IMR-90 (cell line): Measurements from ENCODE around the gene THSD1. TPM values are rescaled to one million over a fixed set of nuclear protein-coding genes. Genes with fewer than 3 reads are reported as not detected.

Experiments used
- ATAC-seq: fragments of 200-7000 bp; cut with Tn5 transposase; 2 replicates; pipeline ENCODE4 v1.9.1; 2020; ENCODE audit warnings: low read depth, mild to moderate bottlenecking, moderate library complexity
- BruUV-seq: library from RNA; stranded (reverse); fragments of 400-500 nt; replicated peaks from 2 replicates; lab custom pipeline; 2021; lab: Mats Ljungman, UMichigan
- CTCF ChIA-PET: fragments of 300-600 bp; formaldehyde crosslinking; extraction: SDS; loops from one replicate; lab custom pipeline; 2021; ENCODE audit warnings: antibody characterized with exemption; lab: Yijun Ruan, JAX
- POLR2A ChIA-PET: fragments of 300-600 bp; sonication (Branson Sonifier 250); formaldehyde crosslinking; loops from one replicate; lab custom pipeline; 2022; ENCODE audit warnings: antibody characterized with exemption; ENCODE audit not compliant: unreplicated experiment; lab: Charles Lee
- DNase-seq: peaks from one replicate; pipeline ENCODE4 v3.0.0; 2013
- H2AFZ ChIP-seq: replicated peaks from 2 replicates; pipeline ENCODE3; 2013; ENCODE audit warnings: low read length, mild to moderate bottlenecking; ENCODE audit not compliant: poor library complexity
- H2AK5ac ChIP-seq: 2 replicates; pipeline ENCODE4 v1.6.1; 2013; ENCODE audit warnings: low read depth, low read length, inconsistent platforms
- H2AK9ac ChIP-seq: replicated peaks from 2 replicates; pipeline ENCODE3; 2013; ENCODE audit warnings: mild to moderate bottlenecking, low read depth, low read length, moderate library complexity; ENCODE audit not compliant: poor library complexity
- H2BK120ac ChIP-seq: 2 replicates; pipeline ENCODE4 v1.6.1; 2013; ENCODE audit warnings: low read depth, low read length, inconsistent platforms
- H2BK15ac ChIP-seq: 3 replicates; pipeline ENCODE4 v1.6.1; 2013; ENCODE audit warnings: low read depth, low read length, inconsistent platforms
- H2BK20ac ChIP-seq: 2 replicates; pipeline ENCODE4 v1.6.1; 2013; ENCODE audit warnings: low read depth, mild to moderate bottlenecking, inconsistent platforms, low read length, moderate library complexity
- H2BK5ac ChIP-seq: 2 replicates; pipeline ENCODE4 v1.6.1; 2013; ENCODE audit warnings: mild to moderate bottlenecking, low read depth, low read length, inconsistent platforms; ENCODE audit not compliant: poor library complexity, severe bottlenecking
- H3K14ac ChIP-seq: replicated peaks from 2 replicates; pipeline ENCODE4 v1.6.1; 2013; ENCODE audit warnings: low read depth, low read length, inconsistent platforms
- H3K18ac ChIP-seq: 2 replicates; pipeline ENCODE4 v1.6.1; 2013; ENCODE audit warnings: low read depth, low read length, control low read depth
- H3K23ac ChIP-seq: 2 replicates; pipeline ENCODE4 v1.6.1; 2013; ENCODE audit warnings: low read depth, low read length, inconsistent platforms
- H3K27ac ChIP-seq: 2 replicates; pipeline ENCODE4 v1.5.1; 2013; ENCODE audit warnings: mild to moderate bottlenecking, control low read depth, low read length; ENCODE audit not compliant: insufficient read depth
- H3K27me3 ChIP-seq: 2 replicates; pipeline ENCODE4 v1.6.1; 2013; ENCODE audit warnings: low read length; ENCODE audit not compliant: control insufficient read depth, insufficient read depth
- H3K36me3 ChIP-seq: 2 replicates; pipeline ENCODE4 v1.6.1; 2013; ENCODE audit warnings: low read length, mixed read lengths; ENCODE audit not compliant: control insufficient read depth, insufficient read depth
- H3K4ac ChIP-seq: 2 replicates; pipeline ENCODE4 v1.6.1; 2013; ENCODE audit warnings: low read depth, low read length, inconsistent platforms
- H3K4me1 ChIP-seq: 2 replicates; pipeline ENCODE4 v1.6.1; 2013; ENCODE audit warnings: low read length, mixed read lengths; ENCODE audit not compliant: control insufficient read depth, insufficient read depth
- H3K4me2 ChIP-seq: 2 replicates; pipeline ENCODE4 v1.6.1; 2013; ENCODE audit warnings: low read depth, mild to moderate bottlenecking, control low read depth, low read length, moderate library complexity
- H3K4me3 ChIP-seq: 2 replicates; pipeline ENCODE4 v1.5.1; 2013; ENCODE audit warnings: low read depth, mild to moderate bottlenecking, control low read depth, low read length, moderate library complexity; ENCODE audit not compliant: insufficient read depth
- H3K56ac ChIP-seq: 2 replicates; pipeline ENCODE4 v1.6.1; 2013; ENCODE audit warnings: low read length, inconsistent platforms; ENCODE audit not compliant: insufficient read depth; ENCODE audit errors: extremely low read depth
- H3K79me1 ChIP-seq, 2 experiments: 2 replicates each; pipeline ENCODE4 v1.6.1; 2013; ENCODE audit warnings: low read length in 2 of 2, inconsistent platforms in 1 of 2, low read depth in 1 of 2
- H3K9ac ChIP-seq: 2 replicates; pipeline ENCODE4 v1.6.1; 2013; ENCODE audit warnings: low read depth, low read length, control low read depth
- H3K9me1 ChIP-seq: 2 replicates; pipeline ENCODE4 v1.6.1; 2013; ENCODE audit warnings: low read length, inconsistent platforms; ENCODE audit not compliant: insufficient read depth
- H3K9me3 ChIP-seq: 2 replicates; pipeline ENCODE4 v1.6.1; 2013; ENCODE audit warnings: low read length; ENCODE audit not compliant: control insufficient read depth, insufficient read depth
- H4K20me1 ChIP-seq: 2 replicates; pipeline ENCODE4 v1.6.1; 2013; ENCODE audit warnings: low read length, inconsistent platforms; ENCODE audit not compliant: insufficient read depth
- H4K5ac ChIP-seq: 2 replicates; pipeline ENCODE4 v1.6.1; 2013; ENCODE audit warnings: mild to moderate bottlenecking, low read depth, low read length, control low read depth
- H4K8ac ChIP-seq, 2 experiments: 2 replicates each; pipeline ENCODE4 v1.6.1; 2013; ENCODE audit warnings: low read depth in 2 of 2, low read length in 2 of 2, control low read depth in 1 of 2, inconsistent platforms in 1 of 2
- H4K91ac ChIP-seq: 2 replicates; pipeline ENCODE4 v1.6.1; 2013; ENCODE audit warnings: low read depth, low read length, inconsistent platforms; ENCODE audit not compliant: insufficient read depth
- FOS ChIP-seq: fragments of 150-350 bp; IDR thresholded peaks from 2 replicates; pipeline ENCODE4 v1.6.1; 2016; ENCODE audit warnings: low read depth, low read length
- MXI1 ChIP-seq: IDR thresholded peaks from 2 replicates; pipeline ENCODE4 v1.6.1; 2012; ENCODE audit warnings: low read depth, mild to moderate bottlenecking, low read length, moderate library complexity, borderline replicate concordance
- POLR2A ChIP-seq: IDR thresholded peaks from 2 replicates; pipeline ENCODE4 v1.6.1; 2012; ENCODE audit warnings: mild to moderate bottlenecking, low read depth, low read length
- RCOR1 ChIP-seq: IDR thresholded peaks from 2 replicates; pipeline ENCODE4 v1.6.1; 2012; ENCODE audit warnings: mild to moderate bottlenecking, low read length, improper control_type of control experiment; ENCODE audit not compliant: insufficient replicate concordance
- WGBS, 2 experiments: methylation state at CpG; one replicate each; pipeline versions ENCODE4 v1.1.5 to v1.1.7; 2013; ENCODE audit warnings: missing lambda C conversion rate in 2 of 2; ENCODE audit not compliant: insufficient read length in 1 of 2; ENCODE audit errors: extremely low coverage in 2 of 2; 5-methylcytosine and 5-hydroxymethylcytosine counted together
- dilution Hi-C: fragments of 300-500 bp; cut with HindIII; formaldehyde crosslinking; loops from one replicate; pipeline ENCODE4 v1.14.3; 2018; ENCODE audit warnings: low sequenced_read_pairs; ENCODE audit not compliant: unreplicated experiment
- in situ Hi-C: fragments of 300-500 bp; cut with MboI; formaldehyde crosslinking; loops from 3 replicates; pipeline ENCODE4 v1.14.3; 2019; ENCODE audit warnings: low sequenced_read_pairs, inconsistent platforms, mixed read lengths
- intact Hi-C: fragments of 100-400 bp; cut with micrococcal nuclease; formaldehyde crosslinking; loops from 2 replicates; pipeline ENCODE4 v1.10.0; 2022
- polyA plus RNA-seq, 3 experiments: library from polyadenylated mRNA; depleted of rRNA; stranded (reverse); fragments of >200 nt; gene quantifications; 2 replicates each; pipeline ENCODE4 v1.2.3, GENCODE V29; 2012; ENCODE audit warnings: low replicate concordance in 1 of 3
- total RNA-seq: library from RNA; depleted of rRNA; stranded (reverse); fragments of >200 nt; gene quantifications from 2 replicates; pipeline ENCODE4 v1.2.3, GENCODE V29; 2012

The THSD1 gene
- total and polyA plus RNA-seq, 2 of the 4 experiments (the other 2 are of a cell fraction): 12.1 to 19.0 TPM

GRCh38 chr13:52446265-52446664 is 40.3 kb upstream of the THSD1 start:
- CTCF ChIA-PET: no interaction called here

More at GRCh38 chr13:52446265-52446664, 40.3 kb upstream of the THSD1 start:
- Histone ChIP-seq H3K18ac (no peak overlapping the region), H3K9me1 (peaks cover 11% of the 10 kb centered on the region), H3K36me3 (peaks cover 6% of the 10 kb centered on the region), H4K5ac (no peak overlapping the region), H4K8ac (no peak overlapping the region), H2BK20ac (no peak overlapping the region), H2AK9ac (no peak overlapping the region), H2BK15ac (no peak overlapping the region), H2AFZ (no peak overlapping the region), H3K27me3 (no peaks in the 10 kb centered on the region), H4K20me1 (peaks cover 5% of the 10 kb centered on the region; the same call in 1 of the 2 replicates), H3K4ac (no peak overlapping the region), H3K9ac (no peak overlapping the region), H3K4me2 (no peak overlapping the region), H2BK5ac (no peak overlapping the region), H2BK120ac (no peak overlapping the region), H4K91ac (no peak overlapping the region), H3K9me3 (no peaks in the 10 kb centered on the region), H3K56ac (no peak overlapping the region), H3K4me3 (no peak overlapping the region), H2AK5ac (no peak overlapping the region), H3K27ac (no peak overlapping the region), H3K23ac (no peak overlapping the region), H3K4me1 (peaks cover 7% of the 10 kb centered on the region), H3K14ac (no peak overlapping the region), H3K79me1 (peaks cover 26 to 38% of the 10 kb centered on the region in 2 experiments)
- dilution Hi-C loops (no loop called here), intact Hi-C loops (loop anchor here (2.0 kb wide), 1 partner anchor 13 kb away; no protein-coding TSS in a partner anchor), in situ Hi-C loops (no loop called here)
- POLR2A ChIA-PET: no interaction called here
- no peak for TF ChIP-seq FOS
- TF ChIP-seq RCOR1: no peak
- TF ChIP-seq MXI1: no peak
- no peak for TF ChIP-seq POLR2A
- DNase-seq (no peak), ATAC-seq (no peak)
- WGBS, 2 experiments: no CpG with 5 or more reads among the region's 1 CpG
- no TSS peak for BruUV-seq
